HL-60 (cell line): ENCODE measurements around the gene SEH1L.

Experiments used
- GABPA ChIP-seq: IDR thresholded peaks from 2 replicates; pipeline ENCODE4 v1.6.1; 2012; ENCODE audit warnings: low read depth
- POLR2AphosphoS5 ChIP-seq: IDR thresholded peaks from 2 replicates; pipeline ENCODE4 v1.6.1; 2012; ENCODE audit warnings: low read depth
- TF ChIP-seq, protein P1 (sequence below): IDR thresholded peaks from one replicate; pipeline ENCODE4 v1.5.1; 2011; ENCODE audit warnings: low read length, control low read depth, inconsistent platforms; ENCODE audit not compliant: insufficient read depth
- TF ChIP-seq, protein P2 (sequence below): IDR thresholded peaks from 2 replicates; pipeline ENCODE4 v1.6.1; 2012; ENCODE audit warnings: low read depth; ENCODE audit not compliant: insufficient replicate concordance

DNA sequence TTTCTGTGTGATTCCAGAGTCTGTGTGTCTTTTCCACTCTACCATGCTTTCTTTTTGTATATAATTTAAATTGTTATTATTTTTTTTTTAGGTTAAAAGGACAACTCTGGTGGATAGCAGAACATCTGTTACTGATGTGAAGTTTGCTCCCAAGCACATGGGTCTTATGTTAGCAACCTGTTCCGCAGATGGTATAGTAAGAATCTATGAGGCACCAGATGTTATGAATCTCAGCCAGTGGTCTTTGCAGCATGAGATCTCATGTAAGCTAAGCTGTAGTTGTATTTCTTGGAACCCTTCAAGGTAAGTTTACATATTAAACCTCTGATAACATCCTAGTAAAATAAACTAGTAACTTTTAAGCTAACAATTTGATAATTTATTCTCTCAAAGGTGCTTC is 15.3 kb downstream of the SEH1L start:
- TF ChIP-seq, protein P1, sequence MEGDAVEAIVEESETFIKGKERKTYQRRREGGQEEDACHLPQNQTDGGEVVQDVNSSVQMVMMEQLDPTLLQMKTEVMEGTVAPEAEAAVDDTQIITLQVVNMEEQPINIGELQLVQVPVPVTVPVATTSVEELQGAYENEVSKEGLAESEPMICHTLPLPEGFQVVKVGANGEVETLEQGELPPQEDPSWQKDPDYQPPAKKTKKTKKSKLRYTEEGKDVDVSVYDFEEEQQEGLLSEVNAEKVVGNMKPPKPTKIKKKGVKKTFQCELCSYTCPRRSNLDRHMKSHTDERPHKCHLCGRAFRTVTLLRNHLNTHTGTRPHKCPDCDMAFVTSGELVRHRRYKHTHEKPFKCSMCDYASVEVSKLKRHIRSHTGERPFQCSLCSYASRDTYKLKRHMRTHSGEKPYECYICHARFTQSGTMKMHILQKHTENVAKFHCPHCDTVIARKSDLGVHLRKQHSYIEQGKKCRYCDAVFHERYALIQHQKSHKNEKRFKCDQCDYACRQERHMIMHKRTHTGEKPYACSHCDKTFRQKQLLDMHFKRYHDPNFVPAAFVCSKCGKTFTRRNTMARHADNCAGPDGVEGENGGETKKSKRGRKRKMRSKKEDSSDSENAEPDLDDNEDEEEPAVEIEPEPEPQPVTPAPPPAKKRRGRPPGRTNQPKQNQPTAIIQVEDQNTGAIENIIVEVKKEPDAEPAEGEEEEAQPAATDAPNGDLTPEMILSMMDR, result no peak
- TF ChIP-seq GABPA (no peak), POLR2AphosphoS5 (no peak)
- TF ChIP-seq, protein P2, sequence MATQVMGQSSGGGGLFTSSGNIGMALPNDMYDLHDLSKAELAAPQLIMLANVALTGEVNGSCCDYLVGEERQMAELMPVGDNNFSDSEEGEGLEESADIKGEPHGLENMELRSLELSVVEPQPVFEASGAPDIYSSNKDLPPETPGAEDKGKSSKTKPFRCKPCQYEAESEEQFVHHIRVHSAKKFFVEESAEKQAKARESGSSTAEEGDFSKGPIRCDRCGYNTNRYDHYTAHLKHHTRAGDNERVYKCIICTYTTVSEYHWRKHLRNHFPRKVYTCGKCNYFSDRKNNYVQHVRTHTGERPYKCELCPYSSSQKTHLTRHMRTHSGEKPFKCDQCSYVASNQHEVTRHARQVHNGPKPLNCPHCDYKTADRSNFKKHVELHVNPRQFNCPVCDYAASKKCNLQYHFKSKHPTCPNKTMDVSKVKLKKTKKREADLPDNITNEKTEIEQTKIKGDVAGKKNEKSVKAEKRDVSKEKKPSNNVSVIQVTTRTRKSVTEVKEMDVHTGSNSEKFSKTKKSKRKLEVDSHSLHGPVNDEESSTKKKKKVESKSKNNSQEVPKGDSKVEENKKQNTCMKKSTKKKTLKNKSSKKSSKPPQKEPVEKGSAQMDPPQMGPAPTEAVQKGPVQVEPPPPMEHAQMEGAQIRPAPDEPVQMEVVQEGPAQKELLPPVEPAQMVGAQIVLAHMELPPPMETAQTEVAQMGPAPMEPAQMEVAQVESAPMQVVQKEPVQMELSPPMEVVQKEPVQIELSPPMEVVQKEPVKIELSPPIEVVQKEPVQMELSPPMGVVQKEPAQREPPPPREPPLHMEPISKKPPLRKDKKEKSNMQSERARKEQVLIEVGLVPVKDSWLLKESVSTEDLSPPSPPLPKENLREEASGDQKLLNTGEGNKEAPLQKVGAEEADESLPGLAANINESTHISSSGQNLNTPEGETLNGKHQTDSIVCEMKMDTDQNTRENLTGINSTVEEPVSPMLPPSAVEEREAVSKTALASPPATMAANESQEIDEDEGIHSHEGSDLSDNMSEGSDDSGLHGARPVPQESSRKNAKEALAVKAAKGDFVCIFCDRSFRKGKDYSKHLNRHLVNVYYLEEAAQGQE, result no peak
